Activated T-helper 1 cell treated with Interleukin-2 at 50 U/mL for 16 hours (primary cell): ENCODE data around the gene DIP2C.
"Not testable (repeated sequence)": the region's sequence is repeated elsewhere in the genome, so short reads cannot be mapped to it uniquely, and the experiment has no call there.

Experiments
- DNase-seq: peaks from one replicate; pipeline ENCODE4 v3.0.0-alpha.2; 2020; ENCODE audit warnings: low read depth

DIP2C gene

DNA sequence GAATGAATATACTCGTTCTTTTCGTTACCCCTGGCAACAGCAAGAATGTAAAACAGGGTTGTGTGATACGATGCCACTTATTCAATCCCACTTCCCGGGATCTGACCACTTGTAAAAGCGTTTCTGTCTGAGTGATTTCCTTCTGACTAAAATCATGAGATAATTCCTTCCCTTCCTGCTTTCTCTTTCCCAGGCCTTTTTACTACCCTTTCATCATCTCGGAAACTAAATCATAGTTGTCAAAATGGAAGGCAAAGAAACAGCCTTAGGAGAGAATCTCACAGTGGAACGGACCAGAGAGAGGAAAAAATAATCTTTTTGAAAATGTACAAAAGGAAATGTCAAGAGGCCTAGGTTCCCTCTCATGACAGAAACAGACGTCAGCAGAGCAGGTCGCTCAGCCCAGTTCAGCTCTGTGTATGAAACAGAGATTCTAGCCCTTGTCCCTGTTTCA is 29.8 kb downstream of the DIP2C start:
- no peak for DNase-seq

DNA sequence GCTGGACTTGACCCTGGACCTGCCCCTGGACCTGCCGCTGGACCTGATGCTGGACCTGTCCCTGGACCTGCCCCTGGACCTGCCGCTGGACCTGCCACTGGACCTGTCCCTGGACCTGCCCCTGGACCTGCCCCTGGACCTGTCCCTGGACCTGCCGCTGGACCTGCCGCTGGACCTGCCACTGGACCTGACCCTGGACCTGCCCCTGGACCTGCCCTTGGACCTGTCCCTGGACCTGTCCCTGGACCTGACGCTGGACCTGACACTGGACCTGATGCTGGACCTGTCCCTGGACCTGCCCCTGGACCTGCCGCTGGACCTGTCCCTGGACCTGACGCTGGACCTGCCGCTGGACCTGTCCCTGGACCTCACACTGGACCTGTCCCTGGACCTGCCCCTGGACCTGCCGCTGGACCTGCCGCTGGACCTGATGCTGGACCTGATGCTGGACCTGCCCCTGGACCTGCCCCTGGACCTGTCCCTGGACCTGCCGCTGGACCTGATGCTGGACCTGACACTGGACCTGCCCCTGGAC is 31.6 kb downstream of the DIP2C start:
- DNase-seq: not testable (repeated sequence)

DNA sequence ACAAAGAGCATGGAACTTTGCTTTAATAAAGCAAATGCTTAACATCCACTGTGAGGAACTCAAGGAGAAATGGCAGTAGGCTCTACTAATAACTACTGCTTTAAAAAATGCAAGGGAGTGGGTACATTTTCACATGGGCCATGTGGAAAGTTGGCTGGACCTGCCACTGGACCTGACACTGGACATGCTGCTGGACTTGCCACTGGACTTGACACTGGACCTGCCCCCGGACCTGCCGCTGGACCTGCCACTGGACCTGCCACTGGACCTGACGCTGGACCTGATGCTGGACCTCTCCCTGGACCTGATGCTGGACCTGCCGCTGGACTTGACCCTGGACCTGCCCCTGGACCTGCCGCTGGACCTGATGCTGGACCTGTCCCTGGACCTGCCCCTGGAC is 32.6 kb downstream of the DIP2C start:
- DNase-seq: no peak

DNA sequence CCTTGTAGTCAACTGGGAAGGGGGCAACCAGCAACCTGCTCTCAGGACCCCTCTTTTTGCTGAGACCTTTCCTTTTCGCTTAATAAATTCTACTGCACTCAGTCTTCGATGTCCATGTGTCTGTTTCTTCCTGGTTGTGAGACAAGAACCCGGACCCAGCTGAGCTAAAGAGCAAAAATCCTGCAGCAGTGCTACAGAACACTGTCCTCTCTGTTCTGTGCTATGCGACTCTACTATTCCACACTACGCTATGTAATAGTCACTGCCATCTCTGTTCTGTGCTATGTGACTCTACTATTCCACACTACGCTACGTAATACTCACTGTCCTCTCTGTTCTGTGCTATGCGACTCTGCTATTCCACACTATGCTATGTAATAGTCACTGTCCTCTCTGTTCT is 34.3 kb downstream of the DIP2C start:
- no peak for DNase-seq

DNA sequence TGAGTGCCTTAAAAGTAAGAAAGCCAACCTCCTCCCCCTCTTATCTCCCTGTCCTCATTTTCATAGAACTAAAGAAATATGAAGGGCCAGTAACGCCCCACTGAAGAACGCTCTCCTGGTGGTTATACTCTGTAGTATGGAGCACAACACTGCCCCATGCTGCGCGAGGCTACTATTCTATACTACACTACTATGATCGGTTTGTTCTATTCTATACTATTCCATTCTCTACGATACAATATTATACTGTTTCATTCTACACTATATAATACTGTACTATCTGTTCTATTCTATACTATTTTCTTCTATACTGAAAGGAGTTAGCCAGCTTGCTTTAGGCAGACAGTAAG is 34.8 kb downstream of the DIP2C start:
- DNase-seq: no peak

DNA sequence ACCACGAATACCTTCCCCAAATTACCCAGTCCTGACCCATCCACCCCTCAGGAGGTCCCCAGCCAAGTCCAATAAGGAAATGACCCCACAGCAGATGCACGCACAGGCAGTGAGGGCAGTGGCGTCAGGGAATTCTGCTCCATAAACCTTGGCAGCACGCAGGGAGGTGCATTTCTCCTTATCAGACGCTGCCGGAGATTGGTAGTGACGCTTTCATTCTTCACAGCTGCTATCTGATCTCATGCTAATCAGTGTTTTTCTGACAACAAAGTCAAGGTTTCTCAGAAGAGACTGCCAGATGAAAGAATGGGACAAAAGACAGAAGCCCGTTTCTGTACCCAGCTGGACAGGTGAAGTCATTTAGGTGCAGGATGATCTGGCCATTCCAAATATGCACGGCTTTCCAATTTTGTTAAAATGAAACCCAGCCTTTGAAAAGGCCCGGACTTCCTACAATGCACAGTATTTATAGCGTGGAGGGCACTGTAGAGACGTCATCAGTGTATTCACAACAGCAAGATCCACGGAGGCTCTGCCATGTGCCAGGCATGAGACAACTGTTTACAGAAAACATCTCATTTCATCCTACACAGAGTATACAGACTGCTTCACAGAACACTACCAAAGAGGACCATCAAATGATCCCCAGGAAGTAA is 35.3 kb downstream of the DIP2C start:
- no peak for DNase-seq

DNA sequence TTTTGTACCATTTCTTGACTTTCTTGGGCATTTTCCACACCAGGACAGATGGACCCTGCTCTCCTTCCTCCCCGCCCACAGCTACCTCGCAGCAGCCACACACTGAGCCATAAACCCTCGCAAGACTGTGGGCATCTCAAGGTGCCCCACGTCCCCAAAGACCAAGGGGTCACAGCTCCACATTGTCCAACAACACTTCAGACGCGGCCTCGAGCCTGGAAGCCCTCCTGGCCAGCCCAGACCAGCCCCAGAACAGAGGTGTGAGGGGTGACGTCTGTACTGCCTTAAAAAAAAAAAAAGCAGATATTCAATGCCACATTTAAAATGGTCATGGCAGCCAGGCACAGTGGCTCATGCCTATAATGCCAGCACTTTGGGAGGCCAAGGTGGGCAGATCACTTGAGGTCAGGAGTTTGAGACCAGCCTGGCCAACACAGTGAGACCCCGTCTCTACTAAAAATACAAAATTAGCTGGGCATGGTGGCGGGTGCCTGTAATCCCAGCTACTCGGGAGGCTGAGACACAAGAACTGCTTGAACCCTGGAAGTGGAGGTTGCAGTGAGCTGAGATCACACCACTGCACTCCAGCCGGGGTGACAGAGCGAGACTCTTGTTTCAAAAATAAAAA is 36.5 kb downstream of the DIP2C start:
- DNase-seq: not testable (repeated sequence)

DNA sequence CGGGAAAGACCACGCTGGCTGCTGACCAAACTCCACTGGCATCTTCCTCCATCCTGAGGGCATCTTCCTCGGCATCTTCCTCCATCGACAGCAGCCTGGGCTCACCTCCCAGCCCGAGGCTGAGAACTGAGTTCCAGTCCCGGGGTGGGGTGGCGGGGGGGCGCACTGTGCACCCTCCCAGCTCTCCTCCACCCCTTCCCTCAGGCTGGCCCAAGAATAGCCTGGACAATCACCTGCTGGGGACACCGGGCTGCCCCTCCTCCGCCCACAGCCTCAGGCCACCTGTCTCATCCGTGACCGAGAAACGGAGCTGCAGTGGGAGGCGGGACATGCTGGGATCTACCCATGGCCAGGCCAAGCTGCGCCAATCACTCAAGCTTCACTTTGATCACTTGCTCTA is 37.2 kb downstream of the DIP2C start:
- DNase-seq: no peak

DNA sequence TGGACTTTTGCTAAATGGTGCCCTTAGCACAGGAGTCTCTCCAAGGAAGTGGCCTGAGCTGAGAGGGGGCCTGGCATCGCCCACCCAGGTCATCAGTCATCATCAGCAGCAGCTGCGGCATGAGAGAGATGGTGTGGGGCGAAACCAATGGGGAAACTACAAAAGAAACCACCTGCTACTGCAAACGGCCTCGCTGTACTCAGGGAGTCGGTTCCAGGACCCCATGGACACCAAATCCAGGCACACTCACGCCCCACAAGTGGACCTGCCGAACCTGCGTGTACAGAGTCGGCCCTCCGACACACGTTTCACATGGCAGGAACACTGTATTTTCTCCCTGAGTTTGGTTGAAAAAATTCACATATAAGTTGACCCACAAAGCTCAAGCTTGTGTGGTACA is 37.8 kb downstream of the DIP2C start:
- DNase-seq: no peak

DNA sequence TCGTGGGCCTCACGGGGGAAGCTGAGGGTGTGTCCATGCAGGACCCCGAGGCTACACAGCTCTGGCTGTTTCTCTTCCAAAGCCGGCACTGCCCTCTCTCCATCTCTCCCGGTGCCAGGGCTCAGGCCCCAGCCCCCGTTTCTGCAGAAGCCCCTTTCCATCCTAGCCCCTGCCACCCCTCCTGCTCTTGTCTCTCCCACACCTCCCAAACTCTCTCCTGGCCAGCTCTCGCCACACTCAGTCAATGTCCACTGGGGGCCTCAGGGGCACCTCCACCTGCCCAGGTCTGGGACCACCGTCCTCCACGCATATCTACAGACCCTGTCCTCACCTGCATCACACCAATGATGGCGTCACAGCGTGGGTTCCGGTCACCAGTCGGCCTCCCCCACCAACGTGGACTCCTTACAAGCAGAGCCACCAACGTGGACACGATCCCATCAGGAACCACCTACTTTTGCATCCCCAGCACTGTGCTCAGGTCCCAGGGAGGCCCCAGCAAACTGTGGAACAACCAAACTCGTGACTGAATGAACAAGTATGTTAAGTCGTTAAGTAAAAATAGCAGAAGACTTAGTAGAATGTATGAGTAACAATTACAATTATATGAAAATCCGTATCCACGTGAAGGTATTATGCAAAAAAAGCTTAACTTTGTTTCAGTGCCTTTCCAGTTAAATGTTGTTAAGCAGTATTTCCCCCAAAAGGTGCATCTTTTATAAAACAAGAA is 38.4 kb downstream of the DIP2C start:
- DNase-seq: no peak

DNA sequence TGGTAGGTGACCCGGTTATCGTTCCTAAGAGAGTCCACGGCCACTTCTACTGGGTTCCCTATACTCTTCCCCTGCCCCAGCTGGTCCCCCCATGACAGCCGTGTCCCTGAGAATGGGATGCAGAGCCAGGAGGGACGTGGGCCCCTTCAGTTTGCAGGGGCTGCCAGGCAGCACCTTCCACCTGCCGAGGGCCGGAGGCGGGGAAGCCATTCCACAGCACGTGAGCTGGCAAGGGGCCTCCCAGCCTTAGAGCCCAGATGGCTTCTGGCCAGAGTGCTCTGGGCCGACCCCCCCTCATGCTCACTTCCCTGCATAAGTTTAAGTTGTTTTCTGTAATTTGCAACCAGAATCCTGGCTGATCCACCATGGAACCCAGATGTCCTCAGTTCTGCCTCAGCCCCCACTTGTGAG is 39.0 kb downstream of the DIP2C start:
- no peak for DNase-seq

DNA sequence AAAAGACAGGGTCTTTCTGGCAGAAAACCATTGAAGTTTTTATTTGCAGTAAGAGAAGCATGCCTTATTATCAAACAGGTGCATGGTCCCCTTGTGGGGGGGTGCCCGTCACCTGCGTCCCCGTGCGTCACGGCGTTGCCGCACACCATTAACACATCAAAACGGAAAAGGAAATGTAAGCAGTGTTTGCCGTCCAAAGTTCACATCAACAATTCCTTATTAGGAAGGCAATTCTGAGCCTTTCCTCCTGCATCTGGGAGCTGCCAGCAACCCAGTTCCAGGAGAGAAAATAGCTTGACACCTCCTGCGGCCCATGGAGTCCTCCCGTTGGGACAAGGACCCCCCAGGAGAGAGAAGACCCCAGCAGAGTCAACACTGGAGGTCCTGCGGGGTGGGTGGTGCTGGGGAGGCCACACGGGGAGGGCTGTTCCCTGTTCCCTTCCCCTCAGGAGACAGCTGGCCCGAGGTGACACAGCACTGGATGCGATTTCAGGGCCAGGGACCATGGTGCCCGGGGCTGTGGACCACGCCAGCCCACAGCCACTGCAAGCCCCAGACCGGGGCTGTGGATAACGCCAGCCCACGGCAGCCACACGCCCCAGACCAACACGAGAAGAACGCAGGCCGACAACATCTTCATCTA is 39.5 kb downstream of the DIP2C start:
- DNase-seq: no peak

DNA sequence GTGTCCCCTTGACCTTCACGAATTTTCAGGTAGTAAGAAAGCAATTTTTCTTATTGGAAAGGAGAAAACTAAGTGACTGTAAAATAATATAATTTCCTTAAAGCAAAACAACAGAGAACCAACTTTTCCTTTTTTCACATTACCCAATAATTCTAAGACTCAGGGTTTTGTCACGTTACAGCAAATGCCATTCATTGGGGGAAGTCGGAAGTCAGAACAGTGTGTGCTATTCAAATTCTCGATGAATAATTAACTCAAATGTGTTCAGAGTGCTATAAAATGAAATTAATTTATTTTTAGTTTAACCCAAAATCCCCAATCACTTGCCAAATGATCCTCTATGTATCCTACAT is 40.0 kb downstream of the DIP2C start:
- no peak for DNase-seq

DNA sequence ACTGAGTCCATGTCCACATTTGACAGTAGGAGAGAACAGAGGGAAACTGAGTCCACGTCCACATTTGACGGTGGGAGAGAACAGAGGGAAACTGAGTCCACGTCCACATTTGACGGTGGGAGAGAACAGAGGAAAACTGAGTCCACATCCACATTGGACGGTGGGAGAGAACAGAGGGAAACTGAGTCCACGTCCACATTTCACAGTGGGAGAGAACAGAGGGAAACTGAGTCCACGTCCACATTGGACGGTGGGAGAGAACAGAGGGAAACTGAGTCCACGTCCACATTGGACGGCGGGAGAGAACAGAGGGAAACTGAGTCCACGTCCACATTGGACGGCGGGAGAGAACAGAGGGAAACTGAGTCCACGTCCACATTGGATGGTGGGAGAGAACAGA is 42.4 kb downstream of the DIP2C start:
- not testable (repeated sequence) for DNase-seq

DNA sequence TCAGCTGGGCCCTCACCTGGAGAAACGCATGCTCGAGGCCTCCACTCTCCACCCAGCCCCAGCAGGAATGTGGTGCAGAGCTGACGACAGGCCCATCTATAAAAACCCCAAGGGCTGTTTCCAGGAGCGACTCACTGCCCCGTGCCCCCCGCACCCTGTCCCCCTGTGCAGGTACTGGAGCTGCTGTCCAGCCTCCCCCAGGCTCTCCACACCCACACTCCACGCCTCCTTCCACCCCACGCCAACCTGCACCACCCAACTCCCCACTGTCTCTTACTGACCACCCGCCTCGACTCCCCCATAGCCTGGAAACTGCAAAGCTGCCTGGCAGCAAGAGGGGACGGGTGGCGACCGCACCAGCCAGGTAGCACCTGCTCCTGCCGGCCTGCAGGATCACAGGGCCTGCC is 43.3 kb downstream of the DIP2C start:
- no peak for DNase-seq

DNA sequence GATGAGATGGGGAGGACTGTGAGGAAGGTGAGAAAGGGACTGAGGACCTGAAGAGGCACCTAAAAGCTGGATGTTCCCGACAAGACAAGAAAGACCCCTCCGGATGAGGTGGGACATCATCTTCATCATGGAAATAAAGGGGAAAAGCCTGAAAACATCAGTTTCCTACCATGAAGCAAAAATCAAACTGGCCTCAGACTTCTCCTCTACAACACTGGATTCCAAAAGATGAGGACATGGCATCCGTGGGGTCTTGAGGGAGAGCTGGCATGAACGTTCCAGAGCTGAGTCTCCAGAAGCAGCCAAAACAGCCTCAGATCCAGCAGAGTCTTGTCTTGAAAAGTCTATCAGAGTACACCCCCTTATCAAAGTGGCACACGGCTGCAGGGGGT is 44.5 kb downstream of the DIP2C start:
- DNase-seq: no peak

DNA sequence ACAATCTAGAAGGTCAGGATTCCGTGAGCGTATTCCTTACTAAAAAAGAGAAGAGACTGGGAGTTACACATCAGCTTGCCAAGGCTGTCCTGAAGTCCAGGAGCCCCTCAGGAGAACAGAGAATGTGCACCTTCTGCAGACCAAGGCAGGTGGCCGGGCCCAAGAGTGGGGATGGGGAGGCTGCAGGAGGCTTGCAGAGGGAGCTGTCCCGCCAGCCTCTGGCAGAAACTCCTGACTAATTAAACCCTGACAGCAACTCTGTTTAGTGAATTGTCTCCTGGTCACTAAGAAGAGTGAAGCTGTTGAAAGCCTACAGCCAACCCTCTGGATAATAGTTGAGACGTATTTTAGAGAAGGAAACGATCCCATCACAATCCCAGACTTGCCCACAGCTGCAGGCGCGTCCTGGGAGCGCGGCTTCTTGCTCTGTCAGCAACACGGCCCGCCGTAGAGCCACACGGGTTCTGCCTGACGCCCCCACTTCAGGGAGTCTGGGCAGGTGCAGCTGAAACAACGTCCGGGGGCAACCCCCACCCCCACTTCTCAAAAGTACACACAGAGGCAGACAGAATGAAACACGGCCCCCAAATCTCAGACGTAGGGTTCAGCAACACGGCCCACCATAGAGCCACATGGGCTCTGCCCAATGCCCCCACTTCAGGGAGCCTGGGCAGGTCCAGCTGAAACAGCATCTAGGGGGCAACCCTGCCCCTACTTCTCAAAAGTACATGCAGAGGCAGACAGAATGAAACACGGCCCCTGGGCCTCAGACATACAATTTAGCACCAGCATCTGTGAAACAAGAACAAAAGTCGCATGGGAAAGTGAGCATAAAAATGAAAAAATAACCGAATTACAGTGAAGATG is 45.2 kb downstream of the DIP2C start:
- no peak for DNase-seq

DNA sequence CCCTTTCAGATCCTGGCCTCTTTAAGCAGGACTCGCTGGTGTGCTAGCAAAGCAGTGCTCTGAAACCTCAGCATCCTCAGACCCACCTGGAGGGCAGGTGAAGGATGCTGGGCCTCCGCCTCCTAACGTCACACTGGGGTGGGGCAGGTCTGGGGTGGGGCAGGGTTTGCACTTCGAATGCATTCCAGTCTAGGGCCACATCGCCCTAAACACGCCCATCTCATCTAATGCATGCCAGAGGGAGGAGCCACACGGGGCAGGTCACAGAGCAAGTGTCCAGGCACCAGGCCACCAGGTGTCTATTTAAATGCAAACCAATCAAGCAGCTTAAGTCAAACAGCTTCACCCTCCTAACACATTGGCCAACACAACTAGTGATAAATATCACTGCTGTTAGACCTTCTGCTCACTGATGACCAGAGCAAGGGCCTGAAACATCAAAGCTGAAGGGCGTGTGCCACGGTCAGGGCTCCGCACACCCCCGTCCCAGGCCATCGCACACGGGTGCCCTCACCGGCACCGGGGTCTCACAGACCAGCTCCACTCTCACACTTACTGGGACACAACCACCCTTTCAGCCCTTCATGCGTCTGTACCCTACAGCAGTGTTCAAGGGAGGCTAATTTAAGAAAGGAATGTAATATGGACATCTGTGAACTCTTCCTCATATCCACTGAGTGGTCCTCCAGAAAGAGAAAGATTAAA is 47.1 kb downstream of the DIP2C start:
- no peak for DNase-seq

DNA sequence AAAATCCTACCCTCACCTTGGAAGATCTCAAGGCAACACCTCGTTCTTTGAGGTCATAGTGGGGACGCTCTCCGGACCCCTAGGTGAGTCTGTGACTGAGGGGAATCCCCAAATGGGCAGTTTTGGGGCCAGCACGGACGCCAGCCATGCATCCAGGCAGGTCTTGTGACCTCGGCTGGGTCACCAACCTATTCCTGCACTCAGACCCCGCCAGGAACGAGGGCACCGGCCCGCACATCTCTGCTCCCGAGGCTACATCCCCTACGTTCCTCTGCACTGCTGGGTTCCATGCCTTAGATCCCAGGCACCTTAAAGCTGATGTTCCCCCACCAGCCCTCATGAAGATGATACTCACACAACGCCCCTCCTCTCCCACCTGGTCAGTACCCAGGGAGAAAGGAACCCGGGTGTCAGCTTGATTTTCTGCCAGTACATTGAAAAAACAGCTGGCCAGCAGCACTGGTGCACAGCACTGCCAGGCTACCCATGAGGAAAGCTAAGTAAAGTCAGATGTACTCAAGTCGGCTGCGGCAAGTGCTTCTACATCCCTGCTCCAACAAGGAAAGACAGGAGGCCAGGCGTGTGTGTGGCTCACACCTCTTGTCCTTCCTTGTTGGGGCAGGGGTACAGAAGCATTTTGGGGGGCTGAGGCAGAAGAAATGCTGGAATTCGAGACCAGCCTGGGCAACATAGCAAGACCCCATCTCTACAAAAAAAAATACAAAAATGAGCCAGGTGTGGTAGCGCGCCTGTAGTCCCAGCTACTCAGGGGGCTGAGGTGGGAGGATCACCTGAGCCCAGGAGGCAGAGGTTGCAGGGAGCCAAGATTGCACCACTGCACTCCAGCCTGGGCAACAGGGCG is 48.1 kb downstream of the DIP2C start:
- no peak for DNase-seq

DNA sequence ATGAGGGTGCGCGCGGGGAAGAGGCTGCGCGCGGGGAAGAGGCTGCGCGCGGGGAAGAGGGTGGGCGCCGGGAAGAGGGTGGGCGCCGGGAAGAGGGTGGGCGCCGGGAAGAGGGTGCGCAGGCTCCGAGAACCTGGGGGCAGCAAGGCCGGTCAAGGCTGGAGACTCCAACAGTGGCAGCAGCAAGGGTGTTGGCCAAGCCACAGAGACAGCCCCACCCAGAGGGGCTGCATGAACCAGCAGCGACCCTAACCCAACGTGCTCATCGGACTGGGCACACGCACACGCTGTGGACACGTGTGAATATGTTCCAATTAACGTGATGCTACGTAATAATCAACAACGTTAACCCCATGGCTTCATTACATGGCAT is 48.8 kb downstream of the DIP2C start:
- no peak for DNase-seq
